ENCODE results near the gene ALLC. TPM values are rescaled to one million over a fixed set of nuclear protein-coding genes. Genes with fewer than 3 reads are reported as not detected.

Gene ALLC
- total RNA-seq, 1 donor from 2014 or later = 0.81 TPM

DNA sequence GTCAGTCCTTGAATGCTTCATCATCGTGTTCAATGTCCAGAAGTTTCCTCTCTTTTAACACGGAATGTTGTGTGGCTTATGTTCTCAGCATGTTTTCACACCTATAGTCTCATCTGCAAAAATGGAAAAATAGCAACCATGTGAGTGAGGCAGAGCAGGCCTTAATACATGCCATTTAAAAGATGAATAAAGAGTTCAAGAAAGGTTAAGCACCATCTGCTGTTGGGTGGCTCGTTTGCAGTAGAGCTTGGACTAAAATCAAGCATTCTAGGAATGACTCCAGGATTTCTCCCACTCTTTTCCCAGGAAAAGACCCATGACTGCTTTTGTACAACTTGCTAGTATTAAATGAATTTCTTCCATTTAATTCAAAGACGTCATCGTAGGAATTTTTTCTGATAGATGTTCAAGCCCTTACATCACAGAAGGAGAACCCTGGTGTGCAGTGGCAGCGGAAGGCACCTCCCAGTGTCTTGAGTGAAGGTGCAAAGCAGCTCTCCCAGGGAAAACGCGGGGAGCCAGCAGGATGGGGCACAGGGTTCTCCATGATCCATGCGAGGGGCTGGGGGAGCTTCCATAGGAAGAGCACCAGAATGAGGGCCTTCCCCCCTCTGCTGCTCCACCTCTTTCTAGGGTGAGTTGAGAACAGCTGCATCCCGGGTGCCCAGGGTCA, 55.0 kb downstream of the ALLC start:
- no peak for DNase-seq (ENCODE audit: low spot score)

GRCh38 chr2:3718679-3719078, 60.7 kb downstream of the ALLC start:
- no peak for DNase-seq (ENCODE audit: low spot score)

GRCh38 chr2:3725002-3725401, 67.0 kb downstream of the ALLC start:
- DNase-seq (ENCODE audit: low spot score) = no peak

DNA sequence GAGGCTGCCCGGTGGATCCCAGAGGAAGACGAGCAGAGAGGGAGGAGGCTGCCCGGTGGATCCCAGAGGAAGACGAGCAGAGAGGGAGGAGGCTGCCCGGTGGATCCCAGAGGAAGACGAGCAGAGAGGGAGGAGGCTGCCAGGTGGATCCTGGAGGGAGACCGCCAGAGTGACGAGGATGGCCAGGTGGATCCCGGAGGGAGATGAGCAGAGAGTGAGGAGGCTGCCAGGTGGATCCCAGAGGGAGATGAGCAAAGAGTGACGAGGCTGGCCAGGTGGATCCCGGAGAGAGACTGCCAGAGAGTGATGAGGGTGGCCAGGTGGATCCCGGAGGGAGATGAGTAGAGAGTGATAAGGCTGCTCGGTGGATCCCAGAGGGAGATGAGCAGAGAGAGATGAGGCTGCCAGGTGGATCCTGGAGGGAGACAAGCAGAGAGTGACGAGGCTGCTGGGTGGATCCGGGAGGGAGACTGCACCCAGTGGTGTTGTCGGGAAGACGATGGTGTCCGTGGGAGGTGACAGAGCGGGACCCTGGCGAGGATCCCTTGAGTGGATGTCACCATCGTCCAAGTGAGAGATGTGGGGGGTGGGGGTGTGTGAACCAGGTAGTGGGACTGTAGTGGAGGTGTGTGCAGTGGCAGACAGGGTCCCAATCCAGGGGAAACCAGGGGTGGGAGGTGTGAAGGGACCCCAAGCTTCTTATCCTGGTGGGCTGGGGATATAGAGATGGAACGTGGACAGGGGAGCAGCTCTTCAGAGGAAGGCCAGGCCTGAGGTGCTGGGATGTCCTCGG, 67.7 kb downstream of the ALLC start:
- no peak for DNase-seq (ENCODE audit: low spot score)

DNA sequence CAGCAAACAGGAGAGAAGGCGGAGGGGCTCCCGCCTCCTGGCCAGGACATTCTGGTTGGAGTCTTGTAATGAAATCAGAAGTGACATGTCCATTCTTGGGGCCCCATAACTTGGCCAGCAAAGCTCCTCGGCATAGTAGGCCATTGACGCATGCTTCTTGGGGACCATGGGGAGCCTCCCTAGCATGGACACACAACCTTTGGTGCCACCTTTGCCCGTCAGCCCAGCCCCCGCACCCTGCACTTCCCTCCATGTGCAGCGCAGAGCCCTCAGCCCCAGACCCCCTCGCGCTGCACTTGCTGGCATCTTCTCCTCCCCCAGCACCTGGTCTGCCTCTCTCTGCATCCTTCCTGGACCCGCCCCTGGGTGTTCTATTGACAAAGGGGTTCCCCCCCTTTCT, 68.5 kb downstream of the ALLC start:
- DNase-seq (ENCODE audit: low spot score) = no peak

GRCh38 chr2:3727397-3728045, 69.5 kb downstream of the ALLC start:
- DNase-seq (ENCODE audit: low spot score) = no peak

- DNase-seq (ENCODE audit: low spot score) = no peak
Measured at GRCh38 chr2:3728104-3729054, 70.4 kb downstream of the ALLC start.

DNA sequence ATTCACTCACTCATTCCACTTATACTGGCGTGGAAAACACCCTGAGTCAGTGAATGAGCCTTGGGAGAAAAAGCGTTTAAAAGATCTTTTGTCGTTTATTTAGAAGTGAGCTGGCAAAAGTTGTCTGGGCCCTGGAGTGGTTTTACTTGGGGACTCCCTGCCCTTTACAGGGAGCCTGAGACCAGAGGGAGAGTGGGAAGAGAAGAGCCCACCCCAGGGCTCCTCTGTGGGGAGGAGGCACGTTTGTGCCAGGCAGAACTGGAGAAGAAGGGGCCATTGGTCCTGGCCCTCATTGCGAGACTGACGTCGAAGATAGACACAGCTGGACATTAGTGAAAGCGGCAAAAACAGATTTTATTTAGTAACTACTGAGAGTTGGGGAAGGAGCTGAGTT, 71.1 kb downstream of the ALLC start:
- DNase-seq (ENCODE audit: low spot score) = no peak

- DNase-seq (ENCODE audit: low spot score) = no peak
Measured at GRCh38 chr2:3729786-3730185, 71.8 kb downstream of the ALLC start.

DNA sequence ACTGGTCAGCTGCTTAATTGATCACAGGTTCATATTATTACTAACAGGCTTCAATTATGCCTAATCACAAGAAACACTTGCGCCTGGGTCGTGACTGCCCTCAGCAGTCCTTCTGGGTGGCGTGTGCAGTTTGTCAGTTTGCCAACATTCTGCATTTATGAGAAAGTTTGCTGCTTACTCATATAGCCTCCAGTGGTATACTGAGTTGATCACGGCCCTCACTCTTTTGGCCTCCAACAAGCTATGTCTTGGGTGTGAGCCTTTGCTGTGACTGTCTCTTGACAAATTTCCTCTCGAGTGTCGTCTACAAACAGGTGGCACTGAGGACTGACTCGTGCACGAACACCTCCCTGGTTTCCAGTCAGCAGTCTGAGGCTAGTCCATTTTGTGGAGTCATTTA, 72.6 kb downstream of the ALLC start:
- DNase-seq (ENCODE audit: low spot score) = no peak

- no peak for DNase-seq (ENCODE audit: low spot score)
Measured at GRCh38 chr2:3731829-3732228, 73.8 kb downstream of the ALLC start.

DNA sequence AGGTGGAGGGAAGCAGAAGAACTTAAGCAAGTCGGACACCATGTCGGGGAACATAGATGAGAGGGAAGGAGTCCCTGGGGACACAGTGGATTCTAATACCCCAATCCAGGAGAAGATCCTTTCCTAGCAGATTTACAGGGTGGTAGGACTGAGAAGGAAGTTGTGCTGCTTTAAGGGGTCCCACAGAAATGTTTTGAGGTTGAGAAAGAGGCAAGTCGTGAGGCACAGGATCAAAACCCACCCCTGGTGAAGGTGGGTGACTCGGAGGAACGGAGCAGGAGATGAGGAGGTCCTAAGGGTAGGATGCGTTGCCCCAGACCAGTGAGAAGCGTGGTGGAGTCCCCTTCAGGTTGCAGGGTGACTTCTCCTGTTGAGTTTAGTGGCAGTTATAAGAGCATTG, 78.1 kb downstream of the ALLC start:
- no peak for DNase-seq (ENCODE audit: low spot score)

DNA sequence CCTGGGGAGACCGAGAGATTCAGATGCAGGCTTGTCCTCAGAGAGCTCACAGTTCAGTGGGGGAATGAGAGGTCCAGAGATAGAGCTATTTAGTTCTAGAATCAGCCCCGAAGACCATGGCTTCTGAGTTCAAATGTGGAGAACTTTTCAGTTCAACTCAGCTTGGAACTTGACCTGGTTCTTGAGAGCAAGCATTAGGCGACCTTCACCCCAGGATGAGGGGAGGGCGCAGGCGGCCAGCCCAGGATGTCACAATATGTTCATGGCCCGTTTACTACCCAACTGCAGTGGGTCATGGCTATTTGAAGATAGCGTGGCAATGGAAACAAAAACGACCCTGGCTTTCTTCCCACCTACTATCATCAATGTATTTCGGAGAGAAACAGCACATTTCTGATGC, 79.1 kb downstream of the ALLC start:
- DNase-seq (ENCODE audit: low spot score) = no peak

DNA sequence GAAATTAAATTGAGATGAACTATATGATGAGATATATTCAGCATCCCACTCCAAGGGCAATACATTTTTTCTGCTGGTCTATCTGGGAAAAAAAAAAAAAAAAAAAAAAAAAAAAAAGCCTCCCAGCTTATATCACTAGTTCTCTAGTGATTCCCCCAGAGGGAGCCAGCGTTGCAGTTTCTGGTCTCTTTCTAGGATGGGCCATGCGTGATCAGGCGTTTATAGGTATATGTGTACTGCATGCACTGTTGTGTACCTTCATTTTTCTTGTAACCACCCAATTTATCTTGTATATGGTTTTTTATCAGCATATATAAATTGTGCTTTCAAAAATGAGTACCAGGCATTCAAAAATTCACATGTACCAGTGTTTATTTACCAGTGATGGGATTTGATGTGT, 80.5 kb downstream of the ALLC start:
- DNase-seq (ENCODE audit: low spot score) = no peak

- no peak for DNase-seq (ENCODE audit: low spot score)
Measured at GRCh38 chr2:3739313-3739712, 81.3 kb downstream of the ALLC start.

DNA sequence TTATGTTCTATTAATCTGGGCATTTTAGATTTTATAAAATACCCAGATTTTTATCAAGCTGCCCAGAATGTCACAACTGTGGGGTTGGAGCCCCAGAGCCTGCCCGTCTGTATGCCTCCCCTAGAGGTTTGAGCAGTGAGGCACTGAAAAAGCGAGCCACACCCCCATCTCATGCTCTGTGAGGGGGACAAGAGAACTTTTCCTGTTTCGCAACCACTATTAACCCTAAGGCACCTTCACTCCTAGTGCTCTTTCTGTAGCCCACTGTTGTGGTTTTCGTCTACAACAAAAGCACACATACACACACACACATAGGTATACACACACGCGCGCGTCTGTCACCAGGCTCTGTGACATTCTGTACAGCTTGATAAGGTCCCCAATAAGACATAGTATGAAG, 83.4 kb downstream of the ALLC start:
- no peak for DNase-seq (ENCODE audit: low spot score)

GRCh38 chr2:3741867-3742602, 84.0 kb downstream of the ALLC start:
- DNase-seq (ENCODE audit: low spot score) = no peak

DNA sequence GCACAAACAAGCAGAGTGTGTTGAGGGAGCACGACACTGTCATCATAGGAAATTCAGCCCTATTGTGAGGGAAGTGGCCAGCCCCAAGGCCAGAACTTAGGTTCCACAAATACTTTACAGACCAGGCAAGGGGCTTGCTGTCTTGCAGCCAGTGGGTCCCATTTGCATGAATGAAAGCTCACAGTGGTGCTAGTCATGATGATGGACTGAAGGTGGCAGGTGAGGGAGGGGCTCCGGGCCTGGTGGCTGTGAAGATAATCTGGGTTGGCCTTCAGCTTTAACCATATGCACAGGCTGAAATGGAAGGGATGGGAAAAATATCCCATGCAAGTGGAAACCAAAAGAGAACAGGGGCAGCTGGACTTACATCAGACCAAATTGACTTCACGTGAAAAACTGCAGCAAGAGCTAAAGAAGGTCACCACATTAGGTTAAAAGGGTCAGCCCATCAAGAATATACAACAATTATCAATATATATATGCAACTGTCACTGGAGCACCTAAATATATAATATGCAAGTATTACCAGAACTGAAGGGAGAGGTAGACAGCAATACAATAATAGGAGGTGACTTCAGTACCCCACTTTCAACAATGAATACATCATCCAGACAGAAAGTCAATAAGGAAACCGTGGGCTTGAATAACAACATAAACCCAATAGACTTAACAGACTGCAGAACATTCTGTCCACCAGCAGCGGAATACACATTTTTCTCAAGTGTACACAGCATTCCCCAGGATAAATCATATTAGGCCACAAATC, 84.9 kb downstream of the ALLC start:
- DNase-seq (ENCODE audit: low spot score) = no peak

DNA sequence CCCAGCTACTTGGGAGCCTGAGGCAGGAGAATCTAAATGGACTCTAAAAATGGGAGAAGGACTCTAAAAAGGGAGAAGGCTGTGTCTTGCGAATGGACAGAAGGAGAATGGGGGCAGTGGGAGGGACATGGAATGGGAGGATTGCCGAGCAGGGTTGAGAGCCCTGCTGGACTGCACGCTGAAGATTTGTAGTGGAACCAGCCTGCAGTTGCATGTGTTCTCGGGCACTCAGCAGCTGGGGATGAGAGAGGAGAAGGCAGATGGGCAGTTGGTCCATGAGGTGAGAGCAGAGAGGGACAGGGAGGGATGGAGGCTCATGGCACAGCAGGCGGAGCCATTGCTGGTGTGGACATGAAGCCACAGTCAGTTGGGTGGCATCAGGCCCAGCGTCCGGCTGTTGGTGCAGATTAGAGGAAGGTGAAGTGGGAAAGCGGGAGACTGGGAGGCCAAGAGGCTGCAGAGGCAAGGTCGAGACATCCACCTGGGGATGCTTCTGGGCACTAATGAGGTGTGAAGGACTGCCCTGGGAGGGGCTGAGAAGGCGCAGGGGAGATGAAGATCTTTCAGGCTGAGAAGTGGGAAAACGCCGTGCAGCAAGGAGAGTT, 86.1 kb downstream of the ALLC start:
- DNase-seq (ENCODE audit: low spot score) = no peak

DNA sequence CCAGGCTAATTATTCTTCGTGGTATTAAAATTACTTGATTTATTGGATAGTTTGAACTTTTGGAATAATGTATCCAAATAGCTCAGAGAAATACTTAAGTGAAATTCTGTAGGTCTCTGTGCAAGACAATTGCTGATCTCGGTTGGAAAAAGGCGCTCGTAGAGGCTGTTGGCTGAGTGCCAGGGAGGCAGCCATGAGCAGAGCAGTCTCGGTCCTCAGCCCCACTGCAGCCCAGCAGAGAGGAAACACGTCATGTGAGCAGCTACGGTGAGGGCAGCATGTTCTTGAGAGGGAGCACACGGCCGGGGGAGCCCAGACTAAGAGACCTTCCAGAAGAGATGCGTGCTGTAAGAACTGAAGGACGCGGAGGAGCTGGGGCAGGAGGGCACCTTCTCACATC, 87.9 kb downstream of the ALLC start:
- DNase-seq (ENCODE audit: low spot score) = no peak

All from mucosa of gallbladder (tissue), 1 donor.